Ovary (tissue), 3 donors: ENCODE results near the gene IL22RA2.

Source experiments
- CTCF ChIP-seq, 3 donors: fragments of 450-650 bp in 2 of 3; fragments of 200-600 bp in 1 of 3; IDR thresholded peaks; one replicate each; pipeline versions ENCODE4 v1.5.1 to v1.8.0; 2016 to 2022; ENCODE audit warnings: antibody characterized with exemption in 3 of 3, mild to moderate bottlenecking in 1 of 3
- EP300 ChIP-seq: sonication (generic); formaldehyde crosslinking; IDR thresholded peaks from one replicate; pipeline ENCODE4 v1.6.1; 2017; ENCODE audit warnings: antibody characterized with exemption
- POLR2A ChIP-seq: fragments of 450-650 bp; IDR thresholded peaks from one replicate; pipeline ENCODE4 v1.6.1; 2017; ENCODE audit warnings: antibody characterized with exemption, mild to moderate bottlenecking, moderate library complexity
- donor health status: DM: no; HTN: no; CAD: no.

GRCh38 chr6:137203256-137203655 lies 29.8 kb upstream of the IL22RA2 start:
- TF ChIP-seq POLR2A (no peak), EP300 (no peak), CTCF (IDR thresholded peaks at IDR 0.05) (no peak)
